ENCODE results near the gene PSMB2.

Gene PSMB2

DNA sequence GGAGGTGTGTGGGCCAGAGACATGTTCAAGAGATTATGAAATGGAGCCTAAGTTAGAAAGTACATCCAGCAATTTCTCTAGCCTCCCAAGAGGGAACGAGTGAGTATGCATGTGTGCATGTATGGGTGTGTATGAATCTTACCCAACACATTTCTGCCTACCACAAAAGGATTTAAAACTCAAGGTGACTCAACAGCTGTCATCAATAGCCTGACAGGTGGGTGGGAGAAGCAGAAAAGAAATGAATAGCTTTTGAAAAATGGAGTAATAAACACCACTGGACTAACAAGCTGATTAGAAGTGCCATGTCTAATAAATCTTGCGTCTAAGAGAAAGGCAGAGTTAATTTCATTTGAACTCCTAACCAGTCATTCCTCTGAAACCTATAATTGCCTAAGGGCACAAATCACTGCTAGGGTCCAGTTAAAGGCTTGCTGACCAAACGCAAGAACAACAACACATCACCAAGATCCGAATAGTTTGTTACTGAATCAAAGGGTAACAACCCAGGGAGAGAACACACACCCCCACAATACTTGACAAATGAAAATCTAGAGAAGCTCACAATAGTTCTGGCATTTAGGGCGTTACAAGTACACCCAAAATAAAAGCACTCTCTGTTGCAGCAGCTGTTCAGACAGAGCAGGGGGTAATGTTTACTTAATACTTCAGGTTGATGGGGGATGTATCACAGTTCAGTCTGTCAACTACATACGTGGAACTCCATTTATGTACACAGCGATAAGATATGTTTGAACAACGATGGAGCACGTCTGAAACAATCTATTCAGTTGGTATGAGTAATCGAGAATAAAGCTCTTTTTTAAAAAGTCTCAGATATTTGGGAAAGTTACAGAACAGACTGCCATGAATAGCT is 85.5 kb downstream of the PSMB2 start:
- DNase-seq: no peak

DNA sequence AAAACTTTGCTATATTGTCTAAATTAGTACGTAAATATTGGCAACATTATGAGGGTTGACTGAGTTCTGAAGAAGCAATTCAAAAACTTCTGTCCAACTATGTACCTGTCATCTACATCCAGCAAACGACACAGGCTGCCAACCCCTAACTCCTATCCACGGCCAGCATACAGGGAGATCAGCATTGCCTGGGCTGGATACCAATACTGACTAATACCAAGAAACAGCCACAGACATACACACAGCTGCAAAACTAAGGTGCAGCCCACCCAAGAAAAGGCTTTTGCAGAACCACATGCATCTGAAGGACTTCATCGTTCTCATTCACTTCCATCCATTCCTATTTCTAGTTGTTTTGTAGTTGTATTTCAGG is 86.1 kb downstream of the PSMB2 start:
- DNase-seq: no peak

GRCh38 chr1:35554266-35555211 is 86.8 kb downstream of the PSMB2 start:
- DNase-seq: no peak

DNA sequence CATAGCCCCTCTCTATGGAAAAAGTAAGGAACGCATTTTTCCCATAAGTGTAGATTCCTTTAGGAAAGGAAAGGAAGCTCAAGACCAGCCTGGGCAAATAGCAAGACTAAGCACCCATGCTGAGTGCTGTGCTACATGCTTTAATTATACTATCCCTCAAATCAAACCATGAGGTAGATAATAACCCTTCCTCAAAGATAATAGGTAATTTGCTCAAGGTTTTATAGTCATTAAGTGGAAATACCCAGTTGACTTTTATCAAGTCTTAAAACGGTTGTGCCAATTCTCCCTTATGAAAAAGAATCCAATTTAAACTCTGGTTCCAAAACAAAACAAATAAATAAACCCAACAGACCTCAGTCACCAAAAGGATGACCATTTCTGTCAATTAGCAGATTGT is 87.5 kb downstream of the PSMB2 start:
- no peak for DNase-seq
